Dedifferentiated amniotic fluid mesenchymal stem cell (primary cell): ENCODE data around the gene TAF1B.

Experiments
- DNase-seq: peaks from one replicate; pipeline ENCODE4 v3.0.0-alpha.2; 2016; ENCODE audit errors: extremely low spot score

Gene TAF1B

GRCh38 chr2:9939587-9940485 is 96.6 kb downstream of the TAF1B start:
- DNase-seq: no peak

- DNase-seq: peak; percentile 43
Observed at GRCh38 chr2:9941196-9941995, 98.1 kb downstream of the TAF1B start.

GRCh38 chr2:9941996-9942390 is 98.7 kb downstream of the TAF1B start:
- no peak for DNase-seq

GRCh38 chr2:9944330-9944758 is 101.1 kb downstream of the TAF1B start:
- DNase-seq: no peak

GRCh38 chr2:9945596-9945995 is 102.3 kb downstream of the TAF1B start:
- no peak for DNase-seq

GRCh38 chr2:9946076-9946475 is 102.8 kb downstream of the TAF1B start:
- no peak for DNase-seq

- DNase-seq: no peak
Observed at GRCh38 chr2:9946818-9947217, 103.5 kb downstream of the TAF1B start.

- no peak for DNase-seq
Observed at GRCh38 chr2:9948721-9949120, 105.4 kb downstream of the TAF1B start.

- DNase-seq: no peak
Observed at GRCh38 chr2:9949239-9949991, 106.1 kb downstream of the TAF1B start.

GRCh38 chr2:9949992-9950520 is 106.8 kb downstream of the TAF1B start:
- no peak for DNase-seq

GRCh38 chr2:9950521-9951271 is 107.4 kb downstream of the TAF1B start:
- DNase-seq: no peak

- no peak for DNase-seq
Observed at GRCh38 chr2:9951272-9951521, 107.9 kb downstream of the TAF1B start.

GRCh38 chr2:9951522-9952285 is 108.4 kb downstream of the TAF1B start, which contains the start of gene GRHL1:
Gene GRHL1 (plus strand): TSS chr2:9951693. CDS start chr2:9951834, 141 bp downstream.
- peak; percentile 81 for DNase-seq

GRCh38 chr2:9952286-9952737 is 109.0 kb downstream of the TAF1B start:
- DNase-seq: no peak

GRCh38 chr2:9952856-9953503 is 109.7 kb downstream of the TAF1B start:
- no peak for DNase-seq

- DNase-seq: no peak
Observed at GRCh38 chr2:9954136-9954535, 110.9 kb downstream of the TAF1B start.

GRCh38 chr2:9958057-9958456 is 114.8 kb downstream of the TAF1B start:
- DNase-seq: no peak

GRCh38 chr2:9959262-9959661 is 116.0 kb downstream of the TAF1B start:
- no peak for DNase-seq

- no peak for DNase-seq
Observed at GRCh38 chr2:9961013-9961412, 117.7 kb downstream of the TAF1B start.
